Measurements from ENCODE around the gene UST. TPM values are rescaled to one million over a fixed set of nuclear protein-coding genes. Genes with fewer than 3 reads are reported as not detected.

The UST gene
- total RNA-seq, 1 donor: 36.1 TPM

GRCh38 chr6:149077208-149077607 is 330.4 kb downstream of the UST start:
- TF ChIP-seq CTCF (IDR thresholded peaks at IDR 0.05; ENCODE audit: insufficient read depth, low read length): no peak
- DNase-seq (ENCODE audit: low read depth): peak; percentile 79
- H3K4me3 ChIP-seq (ENCODE audit: low read depth, low read length): no peak overlapping the region

DNA sequence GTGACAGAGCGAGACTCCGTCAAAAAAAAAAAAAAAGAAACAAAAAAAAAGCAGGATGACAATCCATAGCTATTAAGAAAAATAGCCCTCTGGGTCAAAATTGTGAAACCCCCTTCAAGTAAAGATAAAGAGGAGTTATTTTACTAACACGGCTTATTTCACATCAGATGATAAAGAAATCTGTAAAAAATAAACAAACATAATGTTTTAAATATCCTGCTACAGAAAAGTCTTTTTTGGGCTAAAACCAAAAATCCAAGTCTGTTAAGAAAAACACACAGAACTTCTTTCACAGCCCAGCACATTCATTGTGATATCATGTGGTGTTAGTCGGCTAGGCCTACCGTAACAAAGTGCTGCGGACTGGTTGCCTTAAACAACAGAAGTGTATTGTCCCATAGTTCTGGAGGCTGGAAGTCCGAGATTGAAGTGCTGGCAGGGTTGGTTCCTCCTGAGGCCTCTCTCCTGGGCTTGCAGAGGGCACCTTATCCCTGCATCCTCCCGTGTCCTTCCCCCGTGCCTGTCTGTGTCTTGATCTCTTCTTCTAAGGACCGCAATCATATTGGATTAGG is 331.5 kb downstream of the UST start:
- peak; percentile 35 for DNase-seq (ENCODE audit: low read depth)
- H3K4me3 ChIP-seq (ENCODE audit: low read depth, low read length): no peak overlapping the region
- no peak for TF ChIP-seq CTCF (IDR thresholded peaks at IDR 0.05; ENCODE audit: insufficient read depth, low read length)

DNA sequence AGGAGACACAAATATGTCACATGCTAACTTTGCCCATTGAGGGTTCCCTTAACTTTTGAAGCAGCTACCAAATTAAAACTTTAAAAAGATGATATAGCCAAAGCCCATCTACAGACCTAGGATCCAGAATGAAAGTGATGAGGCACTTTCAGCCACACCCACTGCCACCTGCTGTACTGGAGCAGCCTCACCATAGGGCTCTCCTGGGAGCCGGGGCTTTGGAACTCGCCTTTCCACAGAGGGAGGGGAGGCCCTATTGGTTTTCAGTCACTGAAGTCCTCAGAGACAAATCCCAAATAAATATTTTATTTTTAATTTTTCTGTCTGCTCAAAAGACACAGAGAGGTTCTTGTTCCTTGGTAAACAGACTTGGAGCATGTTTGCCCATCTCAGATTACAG is 332.6 kb downstream of the UST start:
- no peak for TF ChIP-seq CTCF (IDR thresholded peaks at IDR 0.05; ENCODE audit: insufficient read depth, low read length)

DNA sequence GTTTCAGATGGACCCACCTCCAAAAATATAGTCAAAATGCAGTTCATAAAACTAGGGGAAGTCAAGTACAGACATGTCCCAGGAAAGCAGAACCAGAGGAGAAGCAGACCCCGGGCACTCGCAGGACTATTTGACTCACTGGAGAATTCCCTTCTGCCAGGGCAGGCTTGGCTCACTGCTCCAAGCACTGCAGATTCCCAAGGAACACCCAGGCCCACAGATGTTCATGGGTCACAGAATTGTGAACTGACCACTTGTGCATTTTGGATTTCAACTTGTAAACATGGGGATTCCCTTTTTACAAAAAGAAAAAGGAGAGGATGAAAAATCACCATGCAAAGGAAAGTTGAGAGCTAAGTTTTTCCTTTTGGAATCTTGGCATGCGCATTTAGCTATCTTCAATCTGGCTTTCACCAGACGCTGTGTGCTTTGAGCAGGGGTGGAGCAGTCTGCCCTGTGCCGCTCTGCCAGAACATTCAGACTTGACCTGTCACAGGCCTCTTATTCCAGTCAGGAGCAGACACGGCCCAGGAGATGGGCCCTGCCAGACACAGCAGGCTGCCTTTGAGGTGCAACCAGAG is 333.2 kb downstream of the UST start:
- no peak for TF ChIP-seq CTCF (IDR thresholded peaks at IDR 0.05; ENCODE audit: insufficient read depth, low read length)

More for the DNA sequence above, 332.6 kb downstream of the UST start:
- no peak for DNase-seq (ENCODE audit: low read depth)
- no peak overlapping the region for H3K4me3 ChIP-seq (ENCODE audit: low read depth, low read length)

GRCh38 chr6:149080511-149080910 is 333.7 kb downstream of the UST start:
- H3K4me3 ChIP-seq (ENCODE audit: low read depth, low read length): no peak overlapping the region
- DNase-seq (ENCODE audit: low read depth): peak; percentile 63
- no peak for TF ChIP-seq CTCF (IDR thresholded peaks at IDR 0.05; ENCODE audit: insufficient read depth, low read length)

More for the DNA sequence above, 333.2 kb downstream of the UST start:
- H3K4me3 ChIP-seq (ENCODE audit: low read depth, low read length): no peak overlapping the region
- DNase-seq (ENCODE audit: low read depth): peak; percentile 88

- no peak for DNase-seq (ENCODE audit: low read depth)
- H3K4me3 ChIP-seq (ENCODE audit: low read depth, low read length): no peak overlapping the region
- no peak for TF ChIP-seq CTCF (IDR thresholded peaks at IDR 0.05; ENCODE audit: insufficient read depth, low read length)
Measured at GRCh38 chr6:149081281-149081680, 334.5 kb downstream of the UST start.

DNA sequence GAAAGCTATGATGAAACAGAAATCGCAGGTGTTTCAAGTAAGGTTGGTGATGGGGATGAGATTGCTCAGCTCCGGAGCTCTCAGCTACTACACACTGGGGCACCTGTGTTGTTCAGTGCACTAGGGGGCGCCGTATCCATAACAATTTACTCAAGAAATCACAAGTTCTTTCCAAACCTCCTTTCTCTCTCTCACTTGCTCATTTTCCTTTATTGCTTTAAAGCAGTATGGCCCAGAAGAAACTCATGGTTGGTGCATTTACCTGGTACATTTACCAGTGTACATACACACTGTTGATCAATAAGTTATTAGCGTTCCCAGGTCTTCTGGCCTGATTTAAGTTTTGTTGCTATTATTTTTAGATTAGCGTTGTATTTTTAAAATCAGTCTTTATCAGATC is 335.5 kb downstream of the UST start:
- no peak overlapping the region for H3K4me3 ChIP-seq (ENCODE audit: low read depth, low read length)
- DNase-seq (ENCODE audit: low read depth): peak; percentile 86
- TF ChIP-seq CTCF (IDR thresholded peaks at IDR 0.05; ENCODE audit: insufficient read depth, low read length): peak; percentile 77

All from fibroblast of the aortic adventitia (primary cell).